ENCODE measurements around the gene SCGB1C1.

SCGB1C1 gene

GRCh38 chr11:208181-208916, 15.5 kb downstream of the SCGB1C1 start:
- Mint-ChIP-seq H3K36me3 (ENCODE audit: insufficient read depth) (peaks cover 58% of the 10 kb centered on the region), H3K4me3 (peak overlapping the region; percentile 92 to 94), H3K27ac (peak overlapping the region; percentile 97 to 98), H3K4me1 (ENCODE audit: low read depth in 2 of 2) (peaks cover 46% of the 10 kb centered on the region in 2 donors), H3K27me3 (no peaks in the 10 kb centered on the region), H3K9me3 (no peaks in the 10 kb centered on the region)
- peak; percentile 60 for ATAC-seq (replicated peaks)
- DNase-seq = peak; percentile 78 to 82 (median 79)

GRCh38 chr11:208917-209260, 16.0 kb downstream of the SCGB1C1 start:
- peaks cover 63% of the 10 kb centered on the region for H3K36me3 Mint-ChIP-seq (ENCODE audit: insufficient read depth)
- peak; percentile 2 for ATAC-seq (replicated peaks)
- H3K4me3 Mint-ChIP-seq = peak overlapping the region; percentile 92 to 94
- H3K4me1 Mint-ChIP-seq (ENCODE audit: low read depth in 2 of 2) = peaks cover 40 to 41% of the 10 kb centered on the region in 2 donors
- H3K9me3 Mint-ChIP-seq = no peaks in the 10 kb centered on the region
- H3K27me3 Mint-ChIP-seq = no peaks in the 10 kb centered on the region
- peak in 1 of 3 experiments; percentile 12 for DNase-seq
- H3K27ac Mint-ChIP-seq = peak overlapping the region; percentile 97 to 98

GRCh38 chr11:209275-210121, 16.6 kb downstream of the SCGB1C1 start:
- H3K27me3 Mint-ChIP-seq = no peaks in the 10 kb centered on the region
- no peak for ATAC-seq (replicated peaks)
- H3K27ac Mint-ChIP-seq = peak overlapping the region; percentile 97 to 98
- H3K36me3 Mint-ChIP-seq (ENCODE audit: insufficient read depth) = peaks cover 69% of the 10 kb centered on the region
- no peaks in the 10 kb centered on the region for H3K9me3 Mint-ChIP-seq
- H3K4me1 Mint-ChIP-seq (ENCODE audit: low read depth in 2 of 2) = peaks cover 37 to 41% of the 10 kb centered on the region in 2 donors
- DNase-seq = no peak
- peak overlapping the region; percentile 92 to 94 for H3K4me3 Mint-ChIP-seq

- peak overlapping the region; percentile 92 to 94 for H3K4me3 Mint-ChIP-seq
These were observed 17.4 kb downstream of the SCGB1C1 start for GRCh38 chr11:210122-210802.

GRCh38 chr11:210803-211180, 17.9 kb downstream of the SCGB1C1 start:
- ATAC-seq (replicated peaks) (no peak), DNase-seq (no peak)
- peaks cover 72% of the 10 kb centered on the region for H3K36me3 Mint-ChIP-seq (ENCODE audit: insufficient read depth)
- H3K27ac Mint-ChIP-seq = peak overlapping the region in 1 of 2 donors; percentile 97
- H3K9me3 Mint-ChIP-seq = no peaks in the 10 kb centered on the region
- H3K4me3 Mint-ChIP-seq = peak overlapping the region; percentile 92 to 94
- peaks cover 34 to 40% of the 10 kb centered on the region in 2 donors for H3K4me1 Mint-ChIP-seq (ENCODE audit: low read depth in 2 of 2)
- no peaks in the 10 kb centered on the region for H3K27me3 Mint-ChIP-seq

More at GRCh38 chr11:210122-210802, 17.4 kb downstream of the SCGB1C1 start:
- Mint-ChIP-seq H3K4me1 (ENCODE audit: low read depth in 2 of 2) (peaks cover 36 to 41% of the 10 kb centered on the region in 2 donors), H3K27ac (peak overlapping the region; percentile 97 to 98), H3K9me3 (no peaks in the 10 kb centered on the region), H3K27me3 (no peaks in the 10 kb centered on the region), H3K36me3 (ENCODE audit: insufficient read depth) (peaks cover 70% of the 10 kb centered on the region)
- no peak for DNase-seq
- no peak for ATAC-seq (replicated peaks)

- Mint-ChIP-seq H3K27ac (peak overlapping the region in 1 of 2 donors; percentile 97), H3K9me3 (no peaks in the 10 kb centered on the region), H3K36me3 (ENCODE audit: insufficient read depth) (peaks cover 72% of the 10 kb centered on the region), H3K4me1 (ENCODE audit: low read depth in 2 of 2) (peaks cover 30 to 35% of the 10 kb centered on the region in 2 donors), H3K27me3 (no peaks in the 10 kb centered on the region), H3K4me3 (peak overlapping the region in 1 of 2 donors; percentile 92)
- ATAC-seq (replicated peaks) = no peak
- no peak for DNase-seq
These were observed 18.4 kb downstream of the SCGB1C1 start for GRCh38 chr11:211295-211694.

- Mint-ChIP-seq H3K27me3 (no peaks in the 10 kb centered on the region), H3K4me1 (ENCODE audit: low read depth in 2 of 2) (peaks cover 25 to 30% of the 10 kb centered on the region in 2 donors), H3K4me3 (no peak overlapping the region), H3K27ac (peak overlapping the region in 1 of 2 donors; percentile 97), H3K36me3 (ENCODE audit: insufficient read depth) (peaks cover 67% of the 10 kb centered on the region), H3K9me3 (no peaks in the 10 kb centered on the region)
- no peak for DNase-seq
- no peak for ATAC-seq (replicated peaks)
These were observed 18.9 kb downstream of the SCGB1C1 start for GRCh38 chr11:211741-212140.

GRCh38 chr11:212150-213100, 19.5 kb downstream of the SCGB1C1 start:
- ATAC-seq (replicated peaks) (no peak), DNase-seq (no peak)
- peaks cover 61% of the 10 kb centered on the region for H3K36me3 Mint-ChIP-seq (ENCODE audit: insufficient read depth)
- no peaks in the 10 kb centered on the region for H3K27me3 Mint-ChIP-seq
- H3K4me1 Mint-ChIP-seq (ENCODE audit: low read depth in 2 of 2) = peaks cover 21 to 25% of the 10 kb centered on the region in 2 donors
- no peak overlapping the region for H3K4me3 Mint-ChIP-seq
- H3K27ac Mint-ChIP-seq = peak overlapping the region in 1 of 2 donors; percentile 38
- H3K9me3 Mint-ChIP-seq = no peaks in the 10 kb centered on the region

GRCh38 chr11:213111-213510, 20.2 kb downstream of the SCGB1C1 start:
- peaks cover 54% of the 10 kb centered on the region for H3K36me3 Mint-ChIP-seq (ENCODE audit: insufficient read depth)
- DNase-seq (no peak), ATAC-seq (replicated peaks) (no peak)
- H3K27me3 Mint-ChIP-seq = no peaks in the 10 kb centered on the region
- peak overlapping the region; percentile 38 to 75 for H3K27ac Mint-ChIP-seq
- H3K4me1 Mint-ChIP-seq (ENCODE audit: low read depth in 2 of 2) = peaks cover 16 to 19% of the 10 kb centered on the region in 2 donors
- H3K9me3 Mint-ChIP-seq = no peaks in the 10 kb centered on the region
- no peak overlapping the region for H3K4me3 Mint-ChIP-seq

GRCh38 chr11:214083-214482, 21.2 kb downstream of the SCGB1C1 start:
- no peak overlapping the region for H3K27ac Mint-ChIP-seq
- H3K4me1 Mint-ChIP-seq (ENCODE audit: low read depth in 2 of 2) = peaks cover 13 to 16% of the 10 kb centered on the region in 2 donors
- peaks cover 46% of the 10 kb centered on the region for H3K36me3 Mint-ChIP-seq (ENCODE audit: insufficient read depth)
- no peak for DNase-seq
- no peaks in the 10 kb centered on the region for H3K27me3 Mint-ChIP-seq
- ATAC-seq (replicated peaks) = no peak
- H3K9me3 Mint-ChIP-seq = no peaks in the 10 kb centered on the region
- no peak overlapping the region for H3K4me3 Mint-ChIP-seq

- DNase-seq (no peak), ATAC-seq (replicated peaks) (no peak)
- Mint-ChIP-seq H3K4me1 (ENCODE audit: low read depth in 2 of 2) (peaks cover 6 to 9% of the 10 kb centered on the region in 2 donors), H3K9me3 (no peaks in the 10 kb centered on the region), H3K4me3 (no peak overlapping the region), H3K36me3 (ENCODE audit: insufficient read depth) (peaks cover 40% of the 10 kb centered on the region), H3K27ac (peak overlapping the region in 1 of 2 donors; percentile 51), H3K27me3 (no peaks in the 10 kb centered on the region)
These were observed 22.7 kb downstream of the SCGB1C1 start for GRCh38 chr11:215581-216037.

All from effector memory CD8-positive, alpha-beta T cell (primary cell).